Ovary (tissue), 9 donors: ENCODE data around the gene LCA5L. TPM values are rescaled to one million over a fixed set of nuclear protein-coding genes. Genes with fewer than 3 reads are reported as not detected.
A peak's percentile ranks its signal among the peaks of the same experiment; 100 is the strongest.

ENCODE experiments used
- DNase-seq, 5 donors: peaks; one replicate each; pipeline ENCODE4 v3.0.0-alpha.2; 2019 to 2020
- H3K27ac ChIP-seq, 2 donors: fragments of 200-600 bp; one replicate each; pipeline versions ENCODE4 v1.5.1 to v1.8.0; 2019 to 2022
- H3K27me3 ChIP-seq: fragments of 200-600 bp; one replicate; pipeline ENCODE4 v1.8.0; 2022
- H3K36me3 ChIP-seq: fragments of 200-600 bp; sonication (generic); one replicate; pipeline ENCODE4 v1.5.1; 2019
- H3K4me1 ChIP-seq: one replicate; pipeline ENCODE4 v1.8.1; 2013; ENCODE audit warnings: mild to moderate bottlenecking, moderate library complexity; ENCODE audit not compliant: insufficient read depth
- H3K4me3 ChIP-seq: fragments of 200-600 bp; sonication (generic); one replicate; pipeline ENCODE4 v1.5.1; 2017
- H3K9me3 ChIP-seq, 2 donors: fragments of 200-600 bp in 1 of 2; sonication (generic) in 1 of 2; one replicate each; pipeline versions ENCODE4 v1.5.1 to v1.8.1; 2013 to 2019; ENCODE audit warnings: mild to moderate bottlenecking in 1 of 2, moderate library complexity in 1 of 2
- EP300 ChIP-seq: sonication (generic); formaldehyde crosslinking; IDR thresholded peaks from one replicate; pipeline ENCODE4 v1.6.1; 2017; ENCODE audit warnings: antibody characterized with exemption
- POLR2A ChIP-seq: fragments of 450-650 bp; IDR thresholded peaks from one replicate; pipeline ENCODE4 v1.6.1; 2017; ENCODE audit warnings: antibody characterized with exemption, mild to moderate bottlenecking, moderate library complexity
- WGBS, 3 donors: extraction: QIAGEN DNeasy Blood & Tissue Kit in 1 of 3; methylation state at CpG; one replicate each; pipeline versions ENCODE4 v1.1.5 to v1.1.7; 2013 to 2017; 5-methylcytosine and 5-hydroxymethylcytosine counted together
- intact Hi-C, 4 donors: fragments of 100-400 bp; cut with DNase I; formaldehyde crosslinking; loops; one replicate each; pipeline versions ENCODE4 v1.11.0 to v1.15.1; 2022 to 2023
- polyA plus RNA-seq, 2 donors: library from polyadenylated mRNA; stranded (reverse); fragments of 200-250 nt in 1 of 2; fragments of 350-450 nt in 1 of 2; fragmentation: Illumina TruSeq in 1 of 2; extraction: RNeasy Lipid Tissue Mini Kit (QIAGEN cat#74804) in 1 of 2; gene quantifications; one replicate each; pipeline ENCODE4 v1.2.3, GENCODE V29; 2013 to 2014
- total RNA-seq, 7 donors: library from RNA; depleted of rRNA in 2 of 7; stranded (reverse); fragments of >200 nt in 2 of 7; fragmentation: NEBNext Ultra II Directional in 3 of 7; extraction: Animal tissue kit (Norgen Biotek cat#: 25700) in 3 of 7; gene quantifications; one replicate each; pipeline versions ENCODE4 v1.1.0 to v1.2.4, GENCODE V29; 2016 to 2023
- TF ChIP-seq, protein P1 (sequence below), 3 donors: fragments of 450-650 bp in 2 of 3; fragments of 200-600 bp in 1 of 3; IDR thresholded peaks; one replicate each; pipeline versions ENCODE4 v1.5.1 to v1.8.0; 2016 to 2022; ENCODE audit warnings: antibody characterized with exemption in 3 of 3, mild to moderate bottlenecking in 1 of 3
- donor health status: DM: no; HTN: no; CAD: no; lungs with moderate emphysema.
- donor health status: DM: no; HTN: no; CAD: no.
- donor health status: Bipolar disorder and iron deficiency.
- donor health status: DM: yes; HTN: yes; CAD: no.
- donor health status: DM: no; HTN: no; CAD: no.
- donor health status: DM: yes; HTN: yes; CAD: no.

The LCA5L gene
- total and polyA plus RNA-seq, 9 donors = 0.76 to 11.8 (median 1.2) TPM

DNA sequence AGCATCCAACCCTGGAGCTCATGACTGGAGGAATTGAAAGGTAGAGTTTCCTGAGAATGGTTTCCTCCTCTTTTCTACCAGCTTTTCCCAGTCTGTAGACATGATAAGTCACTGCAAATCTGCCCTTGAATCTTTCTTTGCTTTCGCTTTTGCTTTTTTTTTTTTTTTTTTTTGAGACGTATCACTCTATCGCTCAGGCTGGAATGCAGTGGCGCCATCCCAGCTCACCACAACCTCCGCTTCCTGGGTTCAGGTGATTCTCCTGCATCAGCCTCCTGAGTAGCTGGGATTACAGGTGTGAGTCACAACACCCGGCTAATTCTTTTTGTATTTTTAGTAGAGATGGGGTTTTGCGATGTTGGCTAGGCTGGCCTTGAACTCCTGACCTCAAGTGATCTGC is 1.7 kb upstream of the LCA5L start:
- H3K27ac ChIP-seq = no peak overlapping the region
- intact Hi-C loops = no loop called here

DNA sequence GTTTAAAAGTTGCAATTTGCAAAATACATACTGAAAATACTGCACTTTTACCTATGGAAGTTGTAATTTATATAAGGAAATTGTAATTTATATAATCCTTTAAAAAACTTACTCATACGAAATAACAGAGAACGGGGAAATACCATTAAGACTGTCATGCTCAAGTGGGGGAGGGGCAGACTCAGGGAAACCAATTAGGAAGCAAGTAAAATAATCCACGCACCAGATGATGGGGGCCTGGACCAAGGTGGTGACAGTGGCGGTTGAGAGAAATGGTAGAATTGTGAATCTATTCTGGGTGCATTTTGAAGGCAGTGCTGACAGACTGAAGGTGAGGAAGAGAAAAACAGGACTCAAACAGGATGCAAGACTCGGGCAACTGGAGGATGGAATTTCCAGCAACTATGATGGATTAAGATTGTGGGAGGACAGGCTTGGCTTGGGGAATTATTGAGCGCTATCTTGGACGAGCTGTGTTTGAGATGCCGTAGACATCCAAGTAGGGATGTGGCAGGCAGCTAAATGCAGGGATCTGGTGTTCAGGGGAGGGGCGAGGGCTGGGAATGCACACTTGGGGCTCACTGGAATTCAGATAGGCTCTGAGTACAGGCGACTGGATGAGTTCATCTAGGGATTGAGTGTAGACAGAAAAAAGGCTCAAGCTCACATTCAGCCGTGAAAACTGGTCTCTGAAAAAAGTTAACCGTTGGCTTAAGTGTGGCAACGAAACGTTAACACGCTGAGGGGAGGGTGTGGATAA is 977 bp downstream of the LCA5L start:
- Histone ChIP-seq H3K4me1 (peaks cover 4% of the 10 kb centered on the region), H3K9me3 (no peaks in the 10 kb centered on the region), H3K27ac (no peak overlapping the region), H3K27me3 (no peaks in the 10 kb centered on the region), H3K36me3 (no peaks in the 10 kb centered on the region), H3K4me3 (peak overlapping the region; percentile 96)
- intact Hi-C loops = no loop called here
- 9 to 17% (median 10%) methylated on average over 15 of the region's 15 CpGs for WGBS, 3 donors
- no peak for TF ChIP-seq POLR2A
- TF ChIP-seq EP300 = no peak
- TF ChIP-seq, protein P1, sequence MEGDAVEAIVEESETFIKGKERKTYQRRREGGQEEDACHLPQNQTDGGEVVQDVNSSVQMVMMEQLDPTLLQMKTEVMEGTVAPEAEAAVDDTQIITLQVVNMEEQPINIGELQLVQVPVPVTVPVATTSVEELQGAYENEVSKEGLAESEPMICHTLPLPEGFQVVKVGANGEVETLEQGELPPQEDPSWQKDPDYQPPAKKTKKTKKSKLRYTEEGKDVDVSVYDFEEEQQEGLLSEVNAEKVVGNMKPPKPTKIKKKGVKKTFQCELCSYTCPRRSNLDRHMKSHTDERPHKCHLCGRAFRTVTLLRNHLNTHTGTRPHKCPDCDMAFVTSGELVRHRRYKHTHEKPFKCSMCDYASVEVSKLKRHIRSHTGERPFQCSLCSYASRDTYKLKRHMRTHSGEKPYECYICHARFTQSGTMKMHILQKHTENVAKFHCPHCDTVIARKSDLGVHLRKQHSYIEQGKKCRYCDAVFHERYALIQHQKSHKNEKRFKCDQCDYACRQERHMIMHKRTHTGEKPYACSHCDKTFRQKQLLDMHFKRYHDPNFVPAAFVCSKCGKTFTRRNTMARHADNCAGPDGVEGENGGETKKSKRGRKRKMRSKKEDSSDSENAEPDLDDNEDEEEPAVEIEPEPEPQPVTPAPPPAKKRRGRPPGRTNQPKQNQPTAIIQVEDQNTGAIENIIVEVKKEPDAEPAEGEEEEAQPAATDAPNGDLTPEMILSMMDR (IDR thresholded peaks at IDR 0.05) = no peak
- peak in 1 of 5 donors; percentile 40 for DNase-seq

More for the DNA sequence above, 1.7 kb upstream of the LCA5L start:
- Histone ChIP-seq H3K4me3 (no peak overlapping the region), H3K36me3 (no peaks in the 10 kb centered on the region), H3K9me3 (no peaks in the 10 kb centered on the region), H3K4me1 (peaks cover 4% of the 10 kb centered on the region), H3K27me3 (no peaks in the 10 kb centered on the region)
- 94 to 98% (median 97%) methylated on average over 7 of the region's 7 CpGs for WGBS, 3 donors
- DNase-seq = no peak
- TF ChIP-seq, protein P1 (IDR thresholded peaks at IDR 0.05) = no peak
- TF ChIP-seq EP300 = no peak
- TF ChIP-seq POLR2A = no peak

DNA sequence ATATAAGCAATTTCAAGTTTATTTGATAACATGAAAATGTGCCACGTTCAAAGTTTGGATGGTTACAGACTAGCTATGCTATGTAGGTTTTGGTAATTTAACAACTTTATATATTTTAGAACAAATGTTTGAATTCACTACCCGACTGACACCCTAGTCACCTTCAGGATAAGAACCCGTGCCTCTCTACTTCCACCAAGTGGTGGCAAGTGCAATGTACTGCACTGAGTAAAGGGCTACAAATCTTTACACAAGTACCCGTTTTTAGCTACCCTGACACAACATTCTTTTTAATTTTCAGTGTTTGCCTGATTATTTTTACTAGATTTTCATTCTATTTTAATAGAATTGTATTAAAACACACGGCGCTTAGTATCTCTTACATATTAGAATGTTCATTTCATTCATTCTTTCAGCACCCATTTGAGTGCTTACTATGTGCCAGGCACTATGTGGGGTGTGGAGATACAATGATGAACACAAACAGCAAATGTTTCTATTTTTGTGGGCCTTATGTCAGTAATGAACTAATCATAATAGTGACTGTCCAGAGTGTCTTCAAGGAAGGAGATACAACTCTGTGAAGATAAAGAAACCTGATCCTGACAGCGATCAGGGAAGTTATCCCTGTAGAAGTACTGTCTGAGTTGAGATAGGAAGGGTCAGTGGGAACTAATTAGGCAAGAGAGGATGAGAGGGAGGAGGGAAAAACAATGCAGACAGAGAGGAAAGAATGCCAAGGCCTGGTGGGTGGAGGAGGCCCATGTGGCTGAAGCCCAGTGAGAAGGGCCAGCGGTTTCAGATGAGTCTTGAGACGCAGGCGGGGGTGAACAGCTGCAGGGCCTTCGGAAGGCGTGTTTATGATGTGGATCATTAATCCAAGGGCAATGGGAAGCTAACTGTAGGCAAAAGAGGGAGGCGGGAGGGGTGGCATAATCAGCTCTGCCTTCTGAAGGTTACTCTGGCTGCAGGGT is 3.8 kb downstream of the LCA5L start:
- H3K27me3 ChIP-seq = no peaks in the 10 kb centered on the region
- no peak for DNase-seq
- H3K4me1 ChIP-seq = peaks cover 4% of the 10 kb centered on the region
- no peaks in the 10 kb centered on the region for H3K9me3 ChIP-seq
- intact Hi-C loops = no loop called here
- TF ChIP-seq, protein P1 (IDR thresholded peaks at IDR 0.05) = no peak
- no peak for TF ChIP-seq EP300
- TF ChIP-seq POLR2A = no peak
- no peak overlapping the region for H3K4me3 ChIP-seq
- H3K36me3 ChIP-seq = no peaks in the 10 kb centered on the region
- H3K27ac ChIP-seq = no peak overlapping the region
- 21 to 24% (median 24%) methylated on average over 13 of the region's 13 CpGs for WGBS, 3 donors

DNA sequence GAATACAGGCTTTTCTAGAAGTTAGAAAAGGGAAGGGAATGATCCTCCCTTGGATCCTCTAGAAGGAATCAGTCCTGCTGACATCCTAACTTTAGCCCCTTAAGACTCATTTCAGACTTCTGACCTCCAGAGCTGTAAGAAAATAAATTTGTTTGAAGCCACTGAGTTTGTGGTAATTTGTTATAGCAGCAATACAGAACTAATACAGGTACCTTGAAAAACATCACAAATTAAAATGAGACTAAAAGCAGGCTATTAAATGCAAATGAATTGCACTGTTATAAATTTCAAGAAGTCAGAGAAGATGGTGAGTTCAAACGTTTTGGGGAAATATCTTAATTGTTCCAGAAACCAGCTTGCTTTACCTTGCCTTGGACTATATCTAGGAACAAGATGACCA is 6.3 kb downstream of the LCA5L start:
- no peak for DNase-seq
- intact Hi-C loops = no loop called here
- TF ChIP-seq, protein P1 (IDR thresholded peaks at IDR 0.05) = no peak
- no peak for TF ChIP-seq EP300
- TF ChIP-seq POLR2A = no peak
- H3K27ac ChIP-seq = no peak overlapping the region
- no peaks in the 10 kb centered on the region for H3K9me3 ChIP-seq
- H3K4me1 ChIP-seq = no peaks in the 10 kb centered on the region
- H3K36me3 ChIP-seq = no peaks in the 10 kb centered on the region
- 34 to 43% (median 40%) methylated on average over 1 of the region's 1 CpG for WGBS, 3 donors
- no peaks in the 10 kb centered on the region for H3K27me3 ChIP-seq
- H3K4me3 ChIP-seq = no peak overlapping the region
